HepG2 (cell line): ENCODE results near the gene OLFM2. TPM values are rescaled to one million over a fixed set of nuclear protein-coding genes. Genes with fewer than 3 reads are reported as not detected.

Source experiments
- ATAC-seq: fragments of 200-7000 bp; cut with Tn5 transposase; 3 replicates; pipeline ENCODE4 v1.9.1; 2020; ENCODE audit warnings: mild to moderate bottlenecking, moderate library complexity
- BruUV-seq: library from RNA; stranded (reverse); fragments of 400-500 nt; replicated peaks from 2 replicates; lab custom pipeline; 2021; lab: Mats Ljungman, UMichigan
- CTCF ChIA-PET: fragments of 300-600 bp; formaldehyde crosslinking; extraction: SDS; loops from one replicate; lab custom pipeline; 2021; ENCODE audit warnings: low total read pairs, inconsistent platforms, low intra/inter-chr PET ratio; lab: Yijun Ruan, JAX
- POLR2A ChIA-PET: fragments of 350-600 bp; sonication (Branson Sonifier 250); formaldehyde crosslinking; loops from one replicate; lab custom pipeline; 2020; ENCODE audit warnings: antibody characterized with exemption, inconsistent platforms; lab: Yijun Ruan, JAX
- DNase-seq: peaks from one replicate; pipeline ENCODE4 v3.0.0-alpha.2; 2015; ENCODE audit warnings: low spot score
- FAIRE-seq: peaks from 3 replicates; lab custom pipeline; 2011; peaks lifted over from hg19 to GRCh38; lab: Jason Lieb, UNC
- H2AFZ ChIP-seq: one replicate; pipeline ENCODE4 v1.6.1; 2011; ENCODE audit warnings: low read length, inconsistent platforms
- H3K27ac ChIP-seq: fragments of 300-600 bp; 3 replicates; pipeline ENCODE4 v1.8.0; 2011; ENCODE audit warnings: mixed run types, mild to moderate bottlenecking, mixed read lengths, low read length, inconsistent platforms; ENCODE audit not compliant: insufficient read depth; ENCODE audit errors: extremely low read length
- H3K27me3 ChIP-seq, 2 experiments: fragments of 200-600 bp in 1 of 2; 2 replicates in 1 of 2; 3 replicates in 1 of 2; pipeline versions ENCODE4 v1.6.0 to v1.8.0; 2011; ENCODE audit warnings: low read length in 2 of 2, mild to moderate bottlenecking in 2 of 2, moderate library complexity in 2 of 2, inconsistent platforms in 1 of 2; ENCODE audit not compliant: insufficient read depth in 2 of 2, control insufficient read depth in 1 of 2
- H3K36me3 ChIP-seq, 2 experiments: fragments of 200-600 bp in 1 of 2; replicated peaks in 1 of 2; 2 replicates in 1 of 2; 3 replicates in 1 of 2; pipeline versions ENCODE4 v1.5.1 to v1.8.0; 2011; ENCODE audit warnings: low read length in 2 of 2, inconsistent platforms in 1 of 2; ENCODE audit not compliant: insufficient read depth in 2 of 2, control insufficient read depth in 1 of 2
- H3K4me1 ChIP-seq: 2 replicates; pipeline ENCODE4 v1.5.1; 2012; ENCODE audit warnings: low read length, inconsistent platforms; ENCODE audit not compliant: insufficient read depth
- H3K4me2 ChIP-seq: 2 replicates; pipeline ENCODE4 v1.6.0; 2011; ENCODE audit warnings: low read depth, low read length, inconsistent platforms
- H3K4me3 ChIP-seq, 3 experiments: fragments of 200-600 bp in 1 of 3; sonication (generic), shearing (Covaris generic) in 1 of 3; replicated peaks in 1 of 3; 2 replicates each; pipeline ENCODE4 v1.5.1; 2011 to 2016; ENCODE audit warnings: low read length in 3 of 3, inconsistent platforms in 2 of 3, low read depth in 2 of 3, mild to moderate bottlenecking in 2 of 3, control low read depth in 1 of 3, mixed read lengths in 1 of 3; ENCODE audit not compliant: insufficient read depth in 1 of 3
- H3K79me2 ChIP-seq: one replicate; pipeline ENCODE4 v1.6.1; 2011; ENCODE audit warnings: low read length, inconsistent platforms; ENCODE audit not compliant: insufficient read depth
- H3K9ac ChIP-seq: 2 replicates; pipeline ENCODE4 v1.6.0; 2011; ENCODE audit warnings: mild to moderate bottlenecking, low read depth, low read length, inconsistent platforms; ENCODE audit not compliant: insufficient read depth
- H3K9me3 ChIP-seq: 2 replicates; pipeline ENCODE4 v1.5.1; 2012; ENCODE audit warnings: mild to moderate bottlenecking, low read length
- H4K20me1 ChIP-seq: 2 replicates; pipeline ENCODE4 v1.6.0; 2011; ENCODE audit warnings: inconsistent platforms, mild to moderate bottlenecking, low read length, moderate library complexity; ENCODE audit not compliant: insufficient read depth
- ATF7 ChIP-seq, 2 experiments: fragments of 450-650 bp in 1 of 2; sonication (generic) in 1 of 2; formaldehyde crosslinking in 1 of 2; IDR thresholded peaks; 2 replicates each; pipeline versions ENCODE4 v1.4.0 to v1.6.1; 2016 to 2020; ENCODE audit warnings: antibody characterized with exemption in 1 of 2, mild to moderate bottlenecking in 1 of 2, missing genetic modification reagents in 1 of 2
- CHD4 ChIP-seq: fragments of 200-600 bp; sonication (generic); IDR thresholded peaks from 2 replicates; pipeline ENCODE4 v1.7.0; 2017; ENCODE audit warnings: mild to moderate bottlenecking, low read length, borderline replicate concordance
- ELF3 ChIP-seq: IDR thresholded peaks from 2 replicates; pipeline ENCODE4 v1.6.1; 2016; ENCODE audit warnings: missing genetic modification reagents, missing compliant biosample characterization
- FOXM1 ChIP-seq: sonication (generic); formaldehyde crosslinking; IDR thresholded peaks from 2 replicates; pipeline ENCODE4 v1.5.0; 2020; ENCODE audit warnings: missing genetic modification reagents
- KDM4B ChIP-seq: sonication (generic); formaldehyde crosslinking; IDR thresholded peaks from 2 replicates; pipeline ENCODE4 v1.4.0; 2020; ENCODE audit warnings: missing genetic modification reagents
- MATR3 ChIP-seq: sonication (generic); formaldehyde crosslinking; IDR thresholded peaks from 2 replicates; pipeline ENCODE4 v1.4.0; 2020; ENCODE audit warnings: missing genetic modification reagents
- RXRA ChIP-seq: sonication (generic); formaldehyde crosslinking; IDR thresholded peaks from 2 replicates; pipeline ENCODE4 v1.5.1; 2020; ENCODE audit warnings: missing genetic modification reagents
- SMYD3 ChIP-seq: sonication (generic); formaldehyde crosslinking; IDR thresholded peaks from 2 replicates; pipeline ENCODE4 v1.8.1; 2023; ENCODE audit warnings: mild to moderate bottlenecking, missing genetic modification reagents
- TCF7L2 ChIP-seq: IDR thresholded peaks from 2 replicates; pipeline ENCODE4 v1.6.1; 2011; ENCODE audit warnings: mild to moderate bottlenecking, low read depth, low read length, moderate library complexity
- TOPORS ChIP-seq: sonication (generic); formaldehyde crosslinking; IDR thresholded peaks from 2 replicates; pipeline ENCODE4 v1.8.0; 2023; ENCODE audit warnings: mild to moderate bottlenecking, missing genetic modification reagents
- ZFAT ChIP-seq: sonication (generic); formaldehyde crosslinking; conservative IDR thresholded peaks from 2 replicates; pipeline ENCODE4 v1.8.1; 2023; ENCODE audit warnings: missing genetic modification reagents, inconsistent platforms
- ZNF17 ChIP-seq: sonication (generic); formaldehyde crosslinking; IDR thresholded peaks from 2 replicates; pipeline ENCODE4 v1.5.0; 2020; ENCODE audit warnings: mild to moderate bottlenecking, missing genetic modification reagents
- ZNF317 ChIP-seq: sonication (generic); formaldehyde crosslinking; IDR thresholded peaks from 2 replicates; pipeline ENCODE4 v1.5.0; 2020; ENCODE audit warnings: mild to moderate bottlenecking, missing genetic modification reagents
- ZNF367 ChIP-seq: sonication (generic); formaldehyde crosslinking; IDR thresholded peaks from 2 replicates; pipeline ENCODE4 v1.4.0; 2020; ENCODE audit warnings: missing genetic modification reagents, borderline replicate concordance
- ZNF549 ChIP-seq: sonication (generic); formaldehyde crosslinking; IDR thresholded peaks from 2 replicates; pipeline ENCODE4 v1.5.0; 2020; ENCODE audit warnings: missing genetic modification reagents
- ZNF749 ChIP-seq: sonication (generic); formaldehyde crosslinking; IDR thresholded peaks from 2 replicates; pipeline ENCODE4 v1.8.0; 2022; ENCODE audit warnings: mild to moderate bottlenecking, missing genetic modification reagents, moderate library complexity, borderline replicate concordance
- WGBS: methylation state at CpG from one replicate; pipeline ENCODE4 v1.1.6; 2017; ENCODE audit warnings: low lambda C conversion rate; 5-methylcytosine and 5-hydroxymethylcytosine counted together
- in situ Hi-C: cut with HindIII; loops from 2 replicates; pipeline ENCODE4 v1.10.0; 2017; ENCODE audit warnings: low pct_unique_long_range_greater_than_20kb; ENCODE audit not compliant: extremely low pct_ligation_motif_present
- intact Hi-C: fragments of 100-400 bp; cut with micrococcal nuclease; formaldehyde crosslinking; loops from one replicate; pipeline ENCODE4 v1.10.0; 2022; ENCODE audit not compliant: unreplicated experiment
- polyA plus RNA-seq, 8 experiments: library from polyadenylated mRNA; depleted of rRNA in 3 of 8; stranded (reverse) in 7 of 8; unstranded in 1 of 8; fragments of >200 nt; fragmentation: Illumina TruSeq in 4 of 8; extraction: Trizol in 4 of 8; gene quantifications; 2 replicates each; pipeline versions ENCODE4 v1.2.1 to v1.2.3, GENCODE V29; 2011 to 2016; ENCODE audit warnings: low read depth in 4 of 8, missing spikeins in 1 of 8, mixed read lengths in 1 of 8; ENCODE audit not compliant: insufficient read depth in 1 of 8
- total RNA-seq, 5 experiments: library from RNA; depleted of rRNA; stranded (reverse); fragments of >200 nt; fragmentation: Illumina TruSeq; extraction: Trizol; gene quantifications; 2 replicates each; pipeline ENCODE4 v1.2.3, GENCODE V29; 2016; ENCODE audit warnings: low read depth in 1 of 5
- TF ChIP-seq, protein P1 (sequence below): sonication (generic); formaldehyde crosslinking; IDR thresholded peaks from 2 replicates; pipeline ENCODE4 v1.8.0; 2022; ENCODE audit warnings: mild to moderate bottlenecking, missing genetic modification reagents, moderate library complexity
- TF ChIP-seq, protein P2 (sequence below): sonication (generic); formaldehyde crosslinking; IDR thresholded peaks from 2 replicates; pipeline ENCODE4 v1.8.1; 2023; ENCODE audit warnings: missing genetic modification reagents, inconsistent platforms, borderline replicate concordance
- TF ChIP-seq, protein P3 (sequence below): sonication (generic); formaldehyde crosslinking; IDR thresholded peaks from 2 replicates; pipeline ENCODE4 v1.4.0; 2020; ENCODE audit warnings: mild to moderate bottlenecking, missing genetic modification reagents
- TF ChIP-seq, protein P4 (sequence below): sonication (generic); formaldehyde crosslinking; IDR thresholded peaks from 2 replicates; pipeline ENCODE4 v1.8.1; 2023; ENCODE audit warnings: mild to moderate bottlenecking, missing genetic modification reagents

The OLFM2 gene
- total and polyA plus RNA-seq, 2 of the 13 experiments (the other 11 are each of a cell fraction or from before 2014, with no cell fraction given): 0.20 to 0.51 TPM

DNA sequence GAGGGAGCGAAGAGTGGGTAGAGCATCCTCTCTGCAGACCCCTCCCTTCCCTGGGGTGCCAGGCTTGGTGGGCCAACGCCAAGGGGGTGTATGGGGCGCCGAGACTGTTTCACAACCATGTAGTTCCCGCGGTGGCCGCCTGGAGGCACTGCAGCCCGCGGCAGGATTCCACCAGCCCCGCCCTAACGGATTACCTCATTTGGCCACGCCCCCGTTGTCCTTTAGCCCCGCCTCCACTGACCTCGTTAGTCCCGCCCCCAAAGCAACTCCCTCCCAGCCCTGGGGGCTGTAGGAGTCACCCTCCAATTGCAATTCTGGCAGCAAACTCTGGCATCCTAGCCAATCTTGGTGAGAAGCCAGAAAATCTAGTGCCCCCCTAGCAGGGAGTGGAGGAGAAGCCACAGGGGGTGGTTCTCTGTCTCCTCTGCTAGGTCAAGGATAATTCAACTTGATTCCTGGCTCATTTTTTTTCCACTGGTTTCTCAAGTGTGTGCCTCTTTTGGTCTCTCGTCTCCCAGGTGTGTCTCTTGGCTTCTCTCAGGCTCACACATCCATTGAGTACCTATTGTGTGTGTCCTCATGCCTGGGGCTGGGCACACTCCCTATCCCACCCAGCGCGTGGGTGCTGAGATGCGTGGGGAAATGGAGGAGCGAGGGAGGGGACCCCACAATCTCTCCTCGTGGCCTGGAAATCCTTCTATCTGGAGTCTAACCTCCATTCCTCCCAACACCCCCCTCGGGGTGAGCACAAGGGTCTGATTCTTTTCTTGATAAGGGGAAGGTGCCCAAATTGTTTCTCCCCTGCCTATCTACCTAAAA, 2.0 kb downstream of the OLFM2 start:
- no peaks in the 10 kb centered on the region for H4K20me1 ChIP-seq
- no TSS peak for BruUV-seq
- no peaks in the 10 kb centered on the region for H3K79me2 ChIP-seq
- H3K27me3 ChIP-seq: peaks cover 0 to 21% of the 10 kb centered on the region in 2 experiments; a peak in 3 of 5 replicates
- DNase-seq: peak; percentile 40
- H3K9me3 ChIP-seq: no peaks in the 10 kb centered on the region
- intact Hi-C loops (loop anchor here (1.0 to 5.0 kb wide), 3 partner anchors 68 to 318 kb away; partner anchors contain the start of gene MRPL4), in situ Hi-C loops (loop anchor here (10.0 kb wide), 2 partner anchors 300 to 460 kb away; partner anchors contain the start of gene S1PR2)
- 17% methylated on average over 8 of the region's 23 CpGs for WGBS
- H3K36me3 ChIP-seq: no peaks in the 10 kb centered on the region
- H3K27ac ChIP-seq: no peak overlapping the region
- ChIA-PET POLR2A (no interaction called here), CTCF (interaction anchor here (1.2 to 1.8 kb wide), 3 partner anchors 66 to 93 kb away, joined by 5 to 34 read pairs (median 7); no protein-coding TSS in a partner anchor)
- no peak overlapping the region for H3K4me2 ChIP-seq
- peak; percentile 56 for ATAC-seq
- no peak overlapping the region for H2AFZ ChIP-seq
- peak; percentile 8 for FAIRE-seq
- no peak overlapping the region for H3K4me3 ChIP-seq
- no peak overlapping the region for H3K9ac ChIP-seq
- H3K4me1 ChIP-seq: peaks cover 7% of the 10 kb centered on the region
- no peak for TF ChIP-seq MATR3 (CRISPR knock-in tag)
- TF ChIP-seq CHD4: no peak
- no peak for TF ChIP-seq SMYD3 (CRISPR knock-in tag)
- TF ChIP-seq TCF7L2: no peak
- no peak for TF ChIP-seq RXRA (CRISPR knock-in tag)
- no peak for TF ChIP-seq FOXM1 (CRISPR knock-in tag)
- peak; percentile 61; the same call in 1 of the 2 replicates for TF ChIP-seq ATF7 (IDR thresholded peaks at IDR 0.05)
- TF ChIP-seq ATF7 (CRISPR knock-in tag; IDR thresholded peaks at IDR 0.05): peak; percentile 80; the same call in 1 of the 2 replicates
- no peak for TF ChIP-seq ZNF749 (CRISPR knock-in tag)
- TF ChIP-seq ELF3: no peak
- TF ChIP-seq, protein P1, sequence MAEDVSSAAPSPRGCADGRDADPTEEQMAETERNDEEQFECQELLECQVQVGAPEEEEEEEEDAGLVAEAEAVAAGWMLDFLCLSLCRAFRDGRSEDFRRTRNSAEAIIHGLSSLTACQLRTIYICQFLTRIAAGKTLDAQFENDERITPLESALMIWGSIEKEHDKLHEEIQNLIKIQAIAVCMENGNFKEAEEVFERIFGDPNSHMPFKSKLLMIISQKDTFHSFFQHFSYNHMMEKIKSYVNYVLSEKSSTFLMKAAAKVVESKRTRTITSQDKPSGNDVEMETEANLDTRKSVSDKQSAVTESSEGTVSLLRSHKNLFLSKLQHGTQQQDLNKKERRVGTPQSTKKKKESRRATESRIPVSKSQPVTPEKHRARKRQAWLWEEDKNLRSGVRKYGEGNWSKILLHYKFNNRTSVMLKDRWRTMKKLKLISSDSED: no peak
- no peak for TF ChIP-seq ZNF367 (CRISPR knock-in tag)
- TF ChIP-seq ZNF17: no peak
- TF ChIP-seq, protein P2, sequence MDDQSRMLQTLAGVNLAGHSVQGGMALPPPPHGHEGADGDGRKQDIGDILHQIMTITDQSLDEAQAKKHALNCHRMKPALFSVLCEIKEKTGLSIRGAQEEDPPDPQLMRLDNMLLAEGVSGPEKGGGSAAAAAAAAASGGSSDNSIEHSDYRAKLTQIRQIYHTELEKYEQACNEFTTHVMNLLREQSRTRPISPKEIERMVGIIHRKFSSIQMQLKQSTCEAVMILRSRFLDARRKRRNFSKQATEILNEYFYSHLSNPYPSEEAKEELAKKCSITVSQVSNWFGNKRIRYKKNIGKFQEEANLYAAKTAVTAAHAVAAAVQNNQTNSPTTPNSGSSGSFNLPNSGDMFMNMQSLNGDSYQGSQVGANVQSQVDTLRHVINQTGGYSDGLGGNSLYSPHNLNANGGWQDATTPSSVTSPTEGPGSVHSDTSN (CRISPR knock-in tag): no peak
- no peak for TF ChIP-seq ZNF549 (CRISPR knock-in tag)
- TF ChIP-seq ZNF317 (CRISPR knock-in tag): no peak
- TF ChIP-seq ZFAT (CRISPR knock-in tag): no peak
- no peak for TF ChIP-seq KDM4B (CRISPR knock-in tag)
- TF ChIP-seq, protein P3, sequence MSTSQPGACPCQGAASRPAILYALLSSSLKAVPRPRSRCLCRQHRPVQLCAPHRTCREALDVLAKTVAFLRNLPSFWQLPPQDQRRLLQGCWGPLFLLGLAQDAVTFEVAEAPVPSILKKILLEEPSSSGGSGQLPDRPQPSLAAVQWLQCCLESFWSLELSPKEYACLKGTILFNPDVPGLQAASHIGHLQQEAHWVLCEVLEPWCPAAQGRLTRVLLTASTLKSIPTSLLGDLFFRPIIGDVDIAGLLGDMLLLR: no peak
- TF ChIP-seq, protein P4, sequence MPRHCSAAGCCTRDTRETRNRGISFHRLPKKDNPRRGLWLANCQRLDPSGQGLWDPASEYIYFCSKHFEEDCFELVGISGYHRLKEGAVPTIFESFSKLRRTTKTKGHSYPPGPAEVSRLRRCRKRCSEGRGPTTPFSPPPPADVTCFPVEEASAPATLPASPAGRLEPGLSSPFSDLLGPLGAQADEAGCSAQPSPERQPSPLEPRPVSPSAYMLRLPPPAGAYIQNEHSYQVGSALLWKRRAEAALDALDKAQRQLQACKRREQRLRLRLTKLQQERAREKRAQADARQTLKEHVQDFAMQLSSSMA (CRISPR knock-in tag): no peak
- no peak for TF ChIP-seq TOPORS
